Hepatocyte (in vitro differentiated cells): ENCODE measurements around the gene AMFR. TPM values are rescaled to one million over a fixed set of nuclear protein-coding genes. Genes with fewer than 3 reads are reported as not detected.
A peak's percentile ranks its signal among the peaks of the same experiment; 100 is the strongest.

ENCODE experiments used
- DNase-seq: peaks from one replicate; pipeline ENCODE4 v3.0.0-alpha.2; 2016; ENCODE audit warnings: low spot score
- H2AFZ ChIP-seq: fragments of 200-600 bp; sonication (generic); 2 replicates; pipeline ENCODE4 v1.6.0; 2016; ENCODE audit warnings: antibody characterized with exemption, mild to moderate bottlenecking
- H3K27ac ChIP-seq: fragments of 200-600 bp; sonication (generic); 2 replicates; pipeline ENCODE4 v1.5.1; 2016; ENCODE audit warnings: mild to moderate bottlenecking
- H3K27me3 ChIP-seq: fragments of 200-600 bp; sonication (generic); 2 replicates; pipeline ENCODE4 v1.6.1; 2016
- H3K36me3 ChIP-seq: fragments of 200-600 bp; sonication (generic); replicated peaks from 2 replicates; pipeline ENCODE4 v1.5.1; 2016; ENCODE audit warnings: low read depth; ENCODE audit not compliant: insufficient read depth
- H3K4me1 ChIP-seq: fragments of 200-600 bp; sonication (generic); 2 replicates; pipeline ENCODE4 v1.5.1; 2016; ENCODE audit warnings: mild to moderate bottlenecking, moderate library complexity; ENCODE audit not compliant: insufficient read depth
- H3K4me2 ChIP-seq: fragments of 200-600 bp; sonication (generic); 2 replicates; pipeline ENCODE4 v1.6.0; 2016
- H3K4me3 ChIP-seq: fragments of 200-600 bp; sonication (generic); 2 replicates; pipeline ENCODE4 v1.5.1; 2016; ENCODE audit warnings: mild to moderate bottlenecking
- H3K79me2 ChIP-seq: fragments of 200-600 bp; sonication (generic); 2 replicates; pipeline ENCODE4 v1.6.0; 2017; ENCODE audit warnings: mild to moderate bottlenecking
- H3K9me2 ChIP-seq: fragments of 200-600 bp; sonication (generic); replicated peaks from 2 replicates; pipeline ENCODE4 v1.6.0; 2017; ENCODE audit warnings: mild to moderate bottlenecking; ENCODE audit not compliant: insufficient read depth
- H3K9me3 ChIP-seq: fragments of 200-600 bp; sonication (generic); 2 replicates; pipeline ENCODE4 v1.5.1; 2016; ENCODE audit warnings: low read depth, mild to moderate bottlenecking
- H4K20me1 ChIP-seq: fragments of 200-600 bp; sonication (generic); 2 replicates; pipeline ENCODE4 v1.6.0; 2016; ENCODE audit warnings: mild to moderate bottlenecking; ENCODE audit not compliant: insufficient read depth, poor library complexity, severe bottlenecking
- EZH2 ChIP-seq: fragments of 200-600 bp; sonication (generic); IDR thresholded peaks from 2 replicates; pipeline ENCODE4 v1.6.1; 2016; ENCODE audit warnings: antibody characterized with exemption, mild to moderate bottlenecking, borderline replicate concordance
- EZH2phosphoT487 ChIP-seq: fragments of 200-600 bp; sonication (generic); IDR thresholded peaks from one replicate; pipeline ENCODE4 v1.6.1; 2018; ENCODE audit warnings: antibody characterized with exemption, mild to moderate bottlenecking, low read depth, moderate library complexity; ENCODE audit not compliant: unreplicated experiment, severe bottlenecking
- WGBS: methylation state at CpG from one replicate; pipeline ENCODE4 v1.1.6; 2016; ENCODE audit warnings: low lambda C conversion rate; ENCODE audit errors: missing lambda C conversion rate; 5-methylcytosine and 5-hydroxymethylcytosine counted together
- polyA plus RNA-seq: library from polyadenylated mRNA; unstranded; fragments of >200 nt; fragmentation: Nextera tagmentation; extraction: Ambion mirVana; gene quantifications from 2 replicates; pipeline ENCODE4 v1.2.1, GENCODE V29; 2016
- total RNA-seq: library from RNA; depleted of rRNA; stranded (reverse); fragments of >200 nt; gene quantifications from 2 replicates; pipeline ENCODE4 v1.2.3, GENCODE V29; 2014
- TF ChIP-seq, protein P1 (sequence below): fragments of 200-600 bp; sonication (generic); IDR thresholded peaks from 2 replicates; pipeline ENCODE4 v1.5.1; 2016; ENCODE audit warnings: antibody characterized with exemption, mild to moderate bottlenecking; ENCODE audit not compliant: poor library complexity

The AMFR gene
- total and polyA plus RNA-seq, 2 experiments from 2014 or later = 67.2 to 135 TPM

DNA sequence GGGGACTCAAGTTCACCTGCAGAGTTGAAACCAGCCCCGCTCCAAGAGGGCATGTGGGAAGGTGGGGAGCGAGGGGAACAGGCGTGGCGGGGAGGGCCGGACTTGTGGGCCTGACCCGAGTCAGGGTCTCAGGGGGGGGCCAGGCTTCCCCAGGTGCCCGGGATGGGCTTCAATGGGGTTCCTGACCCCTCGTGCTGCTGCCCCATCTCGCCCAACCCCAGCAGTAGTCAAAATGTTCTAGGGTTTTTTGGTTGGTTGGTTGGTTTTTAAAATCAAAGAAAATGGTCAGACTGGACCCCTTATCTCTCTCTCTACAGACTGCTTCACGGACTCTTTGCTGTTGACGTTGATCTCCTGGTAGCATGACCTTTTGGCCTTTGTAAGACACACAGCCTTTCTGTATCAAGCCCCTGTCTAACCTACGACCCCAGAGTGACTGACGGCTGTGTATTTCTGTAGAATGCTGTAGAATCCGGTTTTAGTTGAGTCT is 69.5 kb downstream of the AMFR start:
- Histone ChIP-seq H3K27me3 (no peaks in the 10 kb centered on the region), H4K20me1 (no peaks in the 10 kb centered on the region), H3K9me3 (no peaks in the 10 kb centered on the region), H3K4me1 (peaks cover 21% of the 10 kb centered on the region), H3K79me2 (no peaks in the 10 kb centered on the region), H3K4me2 (peak overlapping the region; percentile 81), H3K9me2 (no peaks in the 10 kb centered on the region), H2AFZ (peak overlapping the region; percentile 73), H3K4me3 (no peak overlapping the region), H3K27ac (peak overlapping the region; percentile 78), H3K36me3 (no peaks in the 10 kb centered on the region)
- DNase-seq = no peak
- 59% methylated on average over 11 of the region's 14 CpGs for WGBS
- no peak for TF ChIP-seq EZH2
- TF ChIP-seq, protein P1, sequence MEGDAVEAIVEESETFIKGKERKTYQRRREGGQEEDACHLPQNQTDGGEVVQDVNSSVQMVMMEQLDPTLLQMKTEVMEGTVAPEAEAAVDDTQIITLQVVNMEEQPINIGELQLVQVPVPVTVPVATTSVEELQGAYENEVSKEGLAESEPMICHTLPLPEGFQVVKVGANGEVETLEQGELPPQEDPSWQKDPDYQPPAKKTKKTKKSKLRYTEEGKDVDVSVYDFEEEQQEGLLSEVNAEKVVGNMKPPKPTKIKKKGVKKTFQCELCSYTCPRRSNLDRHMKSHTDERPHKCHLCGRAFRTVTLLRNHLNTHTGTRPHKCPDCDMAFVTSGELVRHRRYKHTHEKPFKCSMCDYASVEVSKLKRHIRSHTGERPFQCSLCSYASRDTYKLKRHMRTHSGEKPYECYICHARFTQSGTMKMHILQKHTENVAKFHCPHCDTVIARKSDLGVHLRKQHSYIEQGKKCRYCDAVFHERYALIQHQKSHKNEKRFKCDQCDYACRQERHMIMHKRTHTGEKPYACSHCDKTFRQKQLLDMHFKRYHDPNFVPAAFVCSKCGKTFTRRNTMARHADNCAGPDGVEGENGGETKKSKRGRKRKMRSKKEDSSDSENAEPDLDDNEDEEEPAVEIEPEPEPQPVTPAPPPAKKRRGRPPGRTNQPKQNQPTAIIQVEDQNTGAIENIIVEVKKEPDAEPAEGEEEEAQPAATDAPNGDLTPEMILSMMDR = no peak
- no peak for TF ChIP-seq EZH2phosphoT487

DNA sequence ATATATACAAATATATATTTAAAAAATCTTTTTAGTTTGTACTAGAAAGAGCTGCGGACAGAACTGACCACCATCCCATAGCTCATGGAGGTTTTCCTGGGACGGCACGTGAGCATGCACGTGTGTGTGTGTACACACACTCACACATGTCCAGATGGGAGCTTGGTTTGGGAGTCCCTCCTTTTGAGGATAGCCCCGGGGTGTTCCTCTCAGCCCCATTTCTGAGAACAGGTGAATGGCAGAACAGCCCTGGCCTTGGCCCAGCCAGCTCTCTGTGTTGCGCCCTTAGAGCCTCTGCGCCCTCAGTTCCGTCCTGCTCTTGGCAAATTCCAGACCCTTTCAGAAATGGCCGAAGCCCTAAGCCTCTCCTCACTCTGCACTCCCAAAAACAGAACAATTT is 70.1 kb downstream of the AMFR start:
- no peaks in the 10 kb centered on the region for H4K20me1 ChIP-seq
- TF ChIP-seq EZH2 (no peak), EZH2phosphoT487 (no peak)
- TF ChIP-seq, protein P1 = no peak
- H3K79me2 ChIP-seq = no peaks in the 10 kb centered on the region
- WGBS = 92% methylated on average over 9 of the region's 9 CpGs
- H2AFZ ChIP-seq = no peak overlapping the region
- no peaks in the 10 kb centered on the region for H3K9me3 ChIP-seq
- no peaks in the 10 kb centered on the region for H3K9me2 ChIP-seq
- peaks cover 21% of the 10 kb centered on the region for H3K4me1 ChIP-seq
- no peak overlapping the region for H3K4me2 ChIP-seq
- no peaks in the 10 kb centered on the region for H3K36me3 ChIP-seq
- no peak overlapping the region for H3K4me3 ChIP-seq
- no peaks in the 10 kb centered on the region for H3K27me3 ChIP-seq
- no peak overlapping the region for H3K27ac ChIP-seq
- DNase-seq = no peak

DNA sequence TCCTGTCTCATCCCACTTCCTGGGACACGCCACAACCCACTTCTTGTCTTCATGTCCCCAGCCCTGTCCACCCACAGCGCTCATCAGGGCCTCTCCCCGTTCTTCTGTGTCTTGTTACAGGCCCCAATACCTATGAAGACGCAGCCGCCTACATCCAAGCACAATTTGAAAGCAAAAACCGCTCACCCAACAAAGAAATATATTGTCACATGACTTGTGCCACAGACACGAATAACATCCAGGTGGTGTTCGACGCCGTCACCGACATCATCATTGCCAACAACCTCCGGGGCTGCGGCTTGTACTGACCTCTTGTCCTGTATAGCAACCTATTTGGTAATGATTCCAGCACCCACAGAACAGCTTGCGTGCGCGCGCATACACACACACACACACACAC is 70.6 kb downstream of the AMFR start:
- Histone ChIP-seq H3K27ac (no peak overlapping the region), H3K4me1 (peaks cover 21% of the 10 kb centered on the region), H3K9me2 (no peaks in the 10 kb centered on the region), H3K9me3 (no peaks in the 10 kb centered on the region), H4K20me1 (no peaks in the 10 kb centered on the region), H3K36me3 (no peaks in the 10 kb centered on the region), H3K27me3 (no peaks in the 10 kb centered on the region), H2AFZ (no peak overlapping the region), H3K4me2 (no peak overlapping the region), H3K4me3 (no peak overlapping the region), H3K79me2 (no peaks in the 10 kb centered on the region)
- TF ChIP-seq, protein P1 = no peak
- TF ChIP-seq EZH2 (no peak), EZH2phosphoT487 (no peak)
- WGBS = 98% methylated on average over 17 of the region's 17 CpGs
- DNase-seq = no peak

DNA sequence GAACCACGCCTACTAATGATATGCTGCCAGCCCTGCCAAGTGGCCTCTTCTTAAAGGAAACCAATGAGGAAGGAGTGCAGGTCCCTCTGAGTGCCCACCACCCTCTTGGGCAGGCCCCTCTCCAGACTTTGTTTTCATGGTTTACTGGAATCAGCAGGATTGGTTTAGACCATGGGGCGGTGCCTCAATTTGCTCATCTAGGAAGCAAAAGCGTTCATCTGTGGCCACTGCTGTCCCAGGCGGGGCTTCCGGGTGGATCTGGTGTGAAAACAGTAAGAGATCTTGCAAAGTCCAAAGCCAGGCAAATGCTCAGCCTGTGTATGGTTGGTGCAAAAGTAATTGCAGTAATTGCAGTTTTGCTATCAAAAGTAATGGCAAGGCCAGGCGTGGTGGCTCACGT is 71.3 kb downstream of the AMFR start:
- Histone ChIP-seq H3K36me3 (no peaks in the 10 kb centered on the region), H2AFZ (no peak overlapping the region), H3K27ac (no peak overlapping the region), H3K9me3 (no peaks in the 10 kb centered on the region), H3K27me3 (no peaks in the 10 kb centered on the region), H3K4me3 (no peak overlapping the region), H3K4me1 (peaks cover 21% of the 10 kb centered on the region), H4K20me1 (no peaks in the 10 kb centered on the region), H3K79me2 (no peaks in the 10 kb centered on the region), H3K4me2 (no peak overlapping the region), H3K9me2 (no peaks in the 10 kb centered on the region)
- DNase-seq = no peak
- TF ChIP-seq EZH2 = no peak
- TF ChIP-seq, protein P1 = no peak
- no peak for TF ChIP-seq EZH2phosphoT487
- 96% methylated on average over 7 of the region's 7 CpGs for WGBS
